HL-60 (cell line): ENCODE data around the gene TSC22D1.

Experiments
- SPI1 ChIP-seq: IDR thresholded peaks from 2 replicates; pipeline ENCODE4 v1.6.1; 2012; ENCODE audit warnings: low read depth, mild to moderate bottlenecking, borderline replicate concordance
- TF ChIP-seq, protein P1 (sequence below): IDR thresholded peaks from one replicate; pipeline ENCODE4 v1.5.1; 2011; ENCODE audit warnings: low read length, control low read depth, inconsistent platforms; ENCODE audit not compliant: insufficient read depth

DNA sequence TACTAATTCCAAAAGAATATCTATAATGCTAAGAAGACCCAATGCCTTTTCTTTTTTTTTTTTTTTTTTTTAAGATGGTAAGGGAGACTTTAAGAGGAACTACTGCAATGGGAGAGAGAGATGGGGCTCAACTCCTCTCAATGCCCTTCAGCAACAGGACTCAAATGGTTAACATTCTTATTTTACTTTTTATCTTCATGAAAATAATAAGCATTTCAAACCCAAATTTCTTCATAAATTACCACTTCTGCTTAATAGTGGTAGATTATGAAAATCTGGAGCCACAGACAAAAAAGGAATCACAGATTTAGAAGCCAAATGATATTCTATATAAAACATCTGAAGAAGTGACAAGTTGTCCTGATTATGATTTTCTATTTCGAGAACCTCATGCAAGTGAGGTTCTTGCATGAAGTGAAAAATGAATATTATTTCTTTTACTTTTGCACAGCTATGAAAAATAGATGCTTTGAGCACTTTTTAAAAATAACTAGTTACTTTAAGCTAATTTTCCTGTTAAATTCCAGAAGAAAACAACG, 128.3 kb downstream of the TSC22D1 start:
- TF ChIP-seq SPI1, result no peak
- TF ChIP-seq, protein P1, sequence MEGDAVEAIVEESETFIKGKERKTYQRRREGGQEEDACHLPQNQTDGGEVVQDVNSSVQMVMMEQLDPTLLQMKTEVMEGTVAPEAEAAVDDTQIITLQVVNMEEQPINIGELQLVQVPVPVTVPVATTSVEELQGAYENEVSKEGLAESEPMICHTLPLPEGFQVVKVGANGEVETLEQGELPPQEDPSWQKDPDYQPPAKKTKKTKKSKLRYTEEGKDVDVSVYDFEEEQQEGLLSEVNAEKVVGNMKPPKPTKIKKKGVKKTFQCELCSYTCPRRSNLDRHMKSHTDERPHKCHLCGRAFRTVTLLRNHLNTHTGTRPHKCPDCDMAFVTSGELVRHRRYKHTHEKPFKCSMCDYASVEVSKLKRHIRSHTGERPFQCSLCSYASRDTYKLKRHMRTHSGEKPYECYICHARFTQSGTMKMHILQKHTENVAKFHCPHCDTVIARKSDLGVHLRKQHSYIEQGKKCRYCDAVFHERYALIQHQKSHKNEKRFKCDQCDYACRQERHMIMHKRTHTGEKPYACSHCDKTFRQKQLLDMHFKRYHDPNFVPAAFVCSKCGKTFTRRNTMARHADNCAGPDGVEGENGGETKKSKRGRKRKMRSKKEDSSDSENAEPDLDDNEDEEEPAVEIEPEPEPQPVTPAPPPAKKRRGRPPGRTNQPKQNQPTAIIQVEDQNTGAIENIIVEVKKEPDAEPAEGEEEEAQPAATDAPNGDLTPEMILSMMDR, result no peak
